NCI-H146 treated with DMSO at 0.1 percent for 48 hours (cell line): ENCODE measurements around the gene PLD5.
"Not testable (repeated sequence)": the region's sequence is repeated elsewhere in the genome, so short reads cannot be mapped to it uniquely, and the experiment has no call there.

Experiments used
- DNase-seq: peaks from one replicate; lab custom pipeline; 2025; ENCODE audit not compliant: unreplicated experiment; lab: John Stamatoyannopoulos, UW

Gene PLD5

DNA sequence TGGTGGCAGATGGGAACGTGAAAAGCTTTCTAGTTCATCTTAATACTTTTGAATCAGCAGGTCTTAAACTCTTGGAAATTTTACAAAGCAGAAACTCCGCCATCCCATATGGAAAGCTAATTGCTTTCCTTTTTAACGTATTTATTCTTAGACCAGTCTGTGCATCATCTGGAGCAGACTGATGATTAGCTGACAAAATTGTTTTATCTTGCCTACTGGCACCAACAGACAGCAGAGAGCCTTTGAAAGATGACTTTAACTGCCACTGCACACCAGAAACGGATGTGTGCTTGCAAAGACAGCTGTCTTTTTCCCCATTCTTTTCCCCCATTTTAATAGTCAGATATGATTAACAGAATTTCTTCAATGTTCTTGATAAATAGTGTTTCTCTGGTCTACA is 97.0 kb downstream of the PLD5 start:
- peak; percentile 29 for DNase-seq

DNA sequence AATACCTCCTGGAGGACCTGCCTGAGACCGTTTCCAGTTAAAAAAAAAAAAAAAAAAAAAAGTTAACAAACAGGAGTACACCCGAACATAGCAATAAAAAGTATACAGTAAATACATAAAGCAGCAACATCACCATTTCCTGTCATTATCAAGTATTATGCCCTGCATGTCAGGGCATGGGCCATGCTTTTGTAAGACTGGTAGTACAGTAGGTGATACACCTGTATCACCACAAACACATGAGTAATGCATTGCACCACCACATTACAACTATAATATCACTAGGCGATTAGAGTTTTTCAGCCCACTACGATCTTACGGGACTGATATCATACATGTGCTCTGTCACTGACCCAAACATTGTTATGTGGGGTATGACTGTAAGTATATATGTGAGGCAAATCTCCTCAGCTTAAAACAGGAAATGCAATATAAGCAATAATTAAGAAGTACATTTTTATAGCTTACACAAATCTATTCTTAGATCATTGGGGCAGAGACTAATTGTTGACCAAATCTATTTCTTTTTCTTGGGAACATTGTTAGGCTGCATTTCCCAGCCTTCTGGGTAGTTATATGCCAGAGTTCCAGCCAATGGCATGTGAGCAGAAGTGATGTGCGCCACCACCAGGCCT is 98.1 kb downstream of the PLD5 start:
- peak; percentile 19 for DNase-seq

DNA sequence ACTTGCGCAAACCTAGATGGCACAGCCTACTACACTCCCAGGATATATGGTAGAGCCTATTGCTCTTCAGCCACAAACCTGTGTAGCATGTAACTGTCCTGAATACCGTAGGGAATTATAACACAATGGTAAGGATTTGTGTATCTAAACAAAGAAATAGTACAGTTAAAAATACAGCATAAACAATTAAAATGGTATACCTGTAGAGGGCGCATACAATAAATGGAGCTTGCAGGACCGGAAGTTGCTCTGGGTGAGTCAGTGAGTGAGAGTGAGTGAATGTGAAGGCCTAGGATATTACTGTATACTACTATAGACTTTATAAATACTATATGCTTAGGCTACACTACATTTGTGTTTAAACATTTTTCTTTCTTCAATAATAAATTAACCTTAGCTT is 99.3 kb downstream of the PLD5 start:
- no peak for DNase-seq

DNA sequence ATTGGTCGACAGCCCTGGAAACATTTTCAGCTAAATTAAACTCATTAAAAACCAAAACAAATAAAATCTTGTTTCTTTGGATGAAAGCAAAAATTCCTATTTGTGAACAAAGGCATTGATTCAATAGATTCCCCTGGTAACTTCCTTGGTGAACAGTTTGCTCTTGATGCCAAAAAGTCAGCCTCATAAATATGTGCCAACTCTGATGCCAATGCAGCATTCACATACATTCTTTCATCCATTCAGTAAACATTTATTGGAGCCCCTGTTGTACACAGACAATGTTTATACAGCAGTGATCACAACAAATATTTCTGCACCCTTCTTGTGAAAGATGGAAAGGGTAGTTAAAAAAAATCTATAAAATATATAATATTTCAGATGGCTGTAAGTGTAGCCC is 107.8 kb downstream of the PLD5 start:
- no peak for DNase-seq

DNA sequence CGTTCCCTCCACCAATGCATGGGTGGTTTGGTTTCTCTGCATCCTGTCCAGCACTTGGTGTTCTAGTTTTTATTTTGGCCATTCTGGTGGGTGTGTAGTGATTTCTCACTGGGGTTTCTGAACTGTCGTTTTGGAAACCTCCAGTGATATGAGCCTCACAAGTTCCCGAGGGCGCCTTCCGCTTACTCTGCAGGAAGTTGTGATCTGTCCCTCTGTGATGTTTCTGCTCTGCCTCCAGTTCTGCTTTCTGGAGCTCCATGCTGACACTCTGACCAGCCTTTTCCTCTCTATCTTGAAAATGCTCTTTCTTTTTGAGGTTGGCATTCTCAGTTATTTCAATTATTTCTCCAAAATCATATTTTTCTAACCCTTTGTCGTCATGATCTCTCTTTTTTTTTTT is 111.6 kb downstream of the PLD5 start:
- DNase-seq, result no peak

DNA sequence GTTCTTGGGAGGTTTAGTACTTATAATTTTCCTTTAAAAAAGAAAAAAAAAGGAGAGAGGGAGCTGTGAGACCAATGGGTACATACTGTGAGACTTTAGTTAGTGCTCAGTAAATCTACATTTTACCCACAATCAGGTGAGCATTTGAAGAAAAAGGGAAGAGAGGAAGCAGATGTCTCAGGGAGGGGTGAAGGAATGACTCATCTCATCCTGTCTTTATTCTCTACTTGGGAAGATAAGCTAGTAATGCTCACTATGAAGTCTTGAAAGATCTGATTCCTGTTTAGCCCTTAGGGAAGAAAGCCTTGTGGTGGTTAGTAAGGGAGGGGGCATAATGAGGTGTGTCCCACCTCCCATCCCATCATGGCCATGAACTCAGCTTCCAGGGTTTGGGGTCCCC is 112.6 kb downstream of the PLD5 start:
- DNase-seq, result no peak

DNA sequence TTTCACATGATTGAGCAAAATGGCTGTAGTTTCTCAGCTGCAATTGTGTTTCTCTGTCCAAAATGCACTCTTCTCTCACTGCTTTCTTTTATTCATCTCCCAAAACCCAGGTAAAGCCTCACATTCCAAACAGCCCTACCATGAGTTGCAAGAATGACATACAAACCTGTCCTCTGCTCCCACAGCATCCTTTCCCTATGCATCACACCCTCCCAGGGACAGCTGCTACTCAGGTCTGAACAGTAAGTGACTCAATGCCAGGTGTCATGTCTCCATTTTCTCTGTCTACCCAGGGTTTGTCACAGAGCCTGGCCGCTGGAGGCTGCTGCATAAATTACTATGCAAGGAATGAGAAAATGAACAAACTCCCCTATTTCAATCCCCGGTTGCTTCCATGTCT is 118.5 kb downstream of the PLD5 start:
- peak; percentile 16 for DNase-seq

DNA sequence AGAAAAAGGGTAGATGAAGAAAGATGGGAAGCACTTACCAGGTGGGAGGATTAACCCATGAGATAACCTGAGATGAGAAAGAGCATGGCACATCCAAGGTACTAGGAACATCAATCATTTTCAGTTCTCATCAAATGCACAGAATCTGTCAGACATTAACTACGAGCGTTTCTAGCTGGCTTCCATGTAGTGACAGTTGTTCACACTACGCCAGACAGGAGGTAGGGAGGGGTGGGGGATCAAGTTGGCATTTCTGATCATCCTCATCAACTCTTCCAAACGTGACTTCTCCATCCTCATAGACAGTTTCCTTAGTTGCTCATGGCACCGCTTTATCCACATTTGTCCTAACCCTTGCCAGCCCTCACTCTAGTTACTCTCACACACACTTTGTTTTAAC is 120.2 kb downstream of the PLD5 start:
- DNase-seq, result no peak

DNA sequence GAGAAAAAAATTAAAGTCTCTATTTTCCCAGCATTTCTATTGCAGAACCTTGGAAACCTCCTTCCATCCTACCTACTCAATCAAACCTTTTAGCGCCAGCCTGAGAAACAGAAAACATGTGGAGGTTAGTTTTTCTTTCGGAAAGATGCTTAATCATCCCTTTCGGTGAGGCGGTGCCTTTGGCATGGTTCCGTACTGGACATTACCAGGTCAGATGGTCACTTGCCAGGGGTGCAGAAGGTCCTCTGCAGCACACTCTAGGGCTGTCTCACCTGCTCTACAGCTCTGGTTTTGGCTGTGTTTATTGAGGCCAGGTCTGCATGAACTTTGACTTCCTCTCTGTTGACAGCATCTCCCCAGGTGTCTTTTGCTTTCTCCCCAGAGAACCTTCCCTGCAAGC is 121.5 kb downstream of the PLD5 start:
- no peak for DNase-seq

DNA sequence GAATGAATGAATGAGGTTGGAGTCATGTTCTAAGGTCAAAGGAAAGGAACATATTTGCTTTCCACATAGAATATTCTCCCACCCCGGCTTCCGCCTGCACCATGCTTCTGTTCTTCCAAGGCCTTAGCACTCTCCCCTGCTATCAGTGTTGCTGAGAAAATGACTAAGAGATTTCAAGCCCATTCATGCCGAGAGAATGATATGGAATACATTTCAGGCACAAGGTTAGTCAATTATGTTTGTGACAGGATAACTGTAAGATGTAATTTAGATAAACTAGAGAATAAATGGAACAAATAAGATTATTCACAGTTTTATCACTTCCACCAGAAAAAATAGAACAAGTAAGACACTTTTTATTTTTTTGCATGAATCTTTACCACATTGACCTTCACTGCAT is 122.6 kb downstream of the PLD5 start:
- DNase-seq, result no peak

DNA sequence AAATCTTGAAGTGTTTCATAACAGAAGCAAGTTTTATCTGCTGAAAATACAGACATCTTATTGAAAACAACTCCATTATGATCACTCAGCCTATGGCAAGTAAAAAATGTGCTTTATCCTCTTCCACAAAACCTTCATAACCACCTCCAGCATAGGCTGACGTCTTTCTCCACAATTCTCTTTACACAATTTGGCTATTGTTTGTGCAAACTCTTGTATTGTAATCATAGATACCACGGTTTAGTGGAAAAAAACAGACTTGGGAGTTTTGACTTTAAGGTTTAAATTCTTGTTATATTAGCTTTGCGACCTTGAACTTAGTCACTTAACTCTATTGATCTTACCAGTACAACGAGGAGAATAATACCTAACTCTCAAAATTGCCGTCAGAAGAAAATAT is 126.1 kb downstream of the PLD5 start:
- no peak for DNase-seq

DNA sequence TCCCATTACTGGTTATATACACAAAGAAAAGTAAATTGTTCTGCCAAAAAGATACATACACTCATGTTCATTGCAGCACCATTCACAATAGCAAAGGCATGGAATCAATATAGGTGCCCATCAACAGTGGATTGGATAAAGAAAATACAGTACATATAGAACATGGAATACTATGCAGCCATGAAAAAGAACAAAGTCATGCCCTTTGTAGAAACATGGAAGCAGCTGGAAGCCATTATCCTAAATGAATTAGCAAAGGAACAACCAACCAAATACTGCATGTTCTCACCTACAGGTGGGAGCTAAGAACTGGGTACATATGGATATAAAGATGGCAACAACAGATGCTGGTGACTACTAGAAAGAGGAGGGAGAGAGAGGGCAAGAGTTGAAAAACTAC is 132.6 kb downstream of the PLD5 start:
- no peak for DNase-seq

DNA sequence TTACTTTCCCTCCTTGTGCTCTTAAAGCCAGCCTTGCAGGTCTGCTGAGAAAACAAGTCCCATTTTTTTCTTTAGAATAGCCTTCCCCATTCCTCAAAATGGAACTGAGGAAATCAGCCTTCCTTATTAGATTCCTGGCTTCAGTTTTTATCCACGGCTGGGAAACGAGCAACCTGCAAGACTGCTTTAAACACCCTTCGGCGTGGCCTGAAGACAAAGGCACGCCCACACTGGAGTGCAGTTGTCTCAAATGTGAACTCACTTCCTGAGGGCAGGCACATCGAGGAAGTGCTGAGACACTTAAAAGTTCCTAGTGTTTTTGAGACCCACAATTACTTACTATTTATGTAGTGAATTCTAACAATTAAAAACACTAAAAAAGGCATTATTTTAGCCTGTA is 148.4 kb downstream of the PLD5 start:
- not testable (repeated sequence) for DNase-seq

DNA sequence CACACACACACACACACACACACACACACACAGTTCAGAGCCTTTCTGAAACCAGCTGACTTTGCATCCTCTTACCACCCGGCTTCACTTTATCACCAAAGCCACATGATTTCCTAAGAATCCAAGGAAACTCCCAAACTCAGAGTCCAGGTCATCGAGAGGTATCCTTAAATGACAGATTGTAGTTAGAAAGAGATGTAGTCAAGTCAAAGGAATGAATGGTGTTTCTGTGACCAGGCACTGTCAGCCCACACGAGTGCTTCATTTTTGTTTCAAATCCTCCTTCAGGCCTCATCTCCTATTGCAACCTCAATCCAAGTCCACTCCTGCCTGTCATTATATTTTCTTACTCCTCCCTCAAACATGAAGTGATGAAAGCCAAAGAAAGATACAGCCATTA is 174.1 kb downstream of the PLD5 start:
- not testable (repeated sequence) for DNase-seq

DNA sequence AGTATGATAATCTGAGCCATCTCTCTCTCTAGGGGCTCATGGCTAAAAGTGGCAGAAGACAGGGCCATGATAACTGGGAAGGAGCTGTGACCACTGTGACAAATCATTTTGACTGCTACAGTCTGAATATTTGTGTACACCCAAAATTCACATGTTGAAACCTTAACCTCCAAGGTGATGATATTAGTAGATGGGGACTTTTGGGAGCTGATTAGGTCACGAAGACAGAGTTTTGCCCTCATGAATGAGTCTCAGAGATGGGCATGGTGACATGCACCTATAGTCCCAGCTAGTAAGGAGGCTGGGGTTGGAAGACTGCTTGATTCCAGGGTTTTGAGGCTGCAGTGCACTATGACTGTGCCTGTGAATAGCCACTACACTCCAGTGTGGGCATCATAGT is 174.9 kb downstream of the PLD5 start:
- no peak for DNase-seq

DNA sequence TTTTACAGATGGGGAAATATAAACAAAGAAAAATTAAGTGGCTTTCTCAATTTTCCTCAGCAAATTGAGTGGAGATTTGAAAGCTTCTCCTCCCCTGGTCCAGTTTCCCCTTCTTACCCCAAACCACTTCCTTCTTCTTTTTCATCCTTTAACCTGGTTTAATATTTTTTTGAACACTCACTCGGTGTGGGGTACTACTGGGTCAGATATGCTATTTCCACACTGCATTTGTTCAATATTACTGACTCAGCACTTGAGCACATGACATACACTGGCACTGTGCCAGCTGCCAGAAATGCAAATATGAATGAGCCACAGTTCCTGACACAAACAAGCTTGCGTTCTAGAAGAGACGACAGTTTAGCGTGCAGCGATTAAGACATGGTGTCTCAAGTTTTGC is 193.6 kb downstream of the PLD5 start:
- DNase-seq, result not testable (repeated sequence)

DNA sequence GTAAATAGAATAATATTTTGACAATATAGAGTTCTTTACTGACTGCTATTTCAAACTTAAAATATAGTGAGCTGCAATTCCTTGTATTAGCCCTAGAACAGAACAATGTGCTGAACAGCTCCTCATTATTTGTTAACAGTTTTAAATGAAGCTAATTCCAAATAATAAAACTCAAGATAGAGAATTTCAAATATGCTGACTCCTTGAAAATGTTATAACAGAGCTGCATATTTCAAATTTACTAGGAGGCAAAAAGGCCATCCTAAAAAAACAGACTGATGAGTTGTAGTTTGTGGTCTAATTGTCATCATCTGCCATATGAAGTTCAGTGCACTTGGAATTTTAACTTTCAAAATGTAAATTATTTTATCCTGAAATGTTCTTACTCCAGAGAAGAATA is 197.1 kb downstream of the PLD5 start:
- DNase-seq, result not testable (repeated sequence)

DNA sequence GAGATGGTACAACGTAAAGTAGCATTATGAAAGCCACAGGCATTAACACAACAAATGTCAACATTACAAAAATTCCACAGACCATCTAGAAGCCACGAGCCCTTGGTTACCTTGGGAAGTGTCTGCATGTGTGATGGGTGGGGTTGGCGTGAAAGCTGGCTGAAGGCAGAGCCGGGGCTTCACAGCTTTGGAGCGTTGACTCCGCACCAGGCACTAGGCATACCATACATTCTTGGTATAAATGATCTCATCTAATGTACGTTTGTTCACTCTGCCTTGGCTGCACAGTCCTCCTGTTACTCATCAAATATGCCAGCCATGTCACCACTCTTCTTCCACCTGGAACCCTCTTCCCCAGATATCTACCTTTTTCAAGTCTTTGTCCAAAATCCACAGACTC is 202.5 kb downstream of the PLD5 start:
- not testable (repeated sequence) for DNase-seq

DNA sequence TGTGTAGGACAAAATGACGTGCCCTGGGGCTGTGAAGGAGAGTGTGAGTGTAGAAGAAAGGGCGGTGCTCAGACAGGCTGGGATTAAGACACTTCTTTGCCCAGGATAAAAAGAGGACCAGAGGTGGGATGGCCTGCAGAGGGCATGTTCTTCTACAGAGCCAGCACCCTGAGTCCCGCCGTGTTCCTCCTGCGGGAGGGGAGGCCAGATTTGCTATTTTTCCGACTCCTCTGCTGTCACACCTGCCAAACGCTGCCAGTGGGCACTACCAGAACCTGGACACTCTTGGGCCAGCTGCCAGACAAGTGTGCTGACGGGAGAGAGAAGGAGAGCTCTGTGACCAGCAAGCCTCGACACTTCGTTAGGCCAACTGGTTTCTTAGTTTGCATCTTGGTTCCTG is 206.4 kb downstream of the PLD5 start:
- no peak for DNase-seq

DNA sequence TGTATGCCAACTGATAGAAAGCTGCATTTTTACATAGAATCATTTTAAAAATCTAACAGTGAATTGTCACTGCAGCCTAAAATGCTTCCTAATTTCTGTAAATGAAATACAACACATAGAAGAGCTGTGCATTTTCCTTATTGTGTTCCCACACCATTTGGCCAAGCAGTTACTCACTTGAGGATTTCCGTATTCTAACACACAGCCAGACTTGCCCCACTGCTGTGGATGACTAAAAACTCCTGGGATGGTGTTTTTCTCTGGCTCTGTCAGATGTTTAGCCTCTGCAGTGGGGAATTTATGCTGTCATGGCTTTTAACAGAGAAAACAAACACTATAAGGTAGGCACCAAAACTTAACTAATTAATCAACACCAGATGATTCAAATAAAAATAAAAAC is 209.6 kb downstream of the PLD5 start:
- not testable (repeated sequence) for DNase-seq

DNA sequence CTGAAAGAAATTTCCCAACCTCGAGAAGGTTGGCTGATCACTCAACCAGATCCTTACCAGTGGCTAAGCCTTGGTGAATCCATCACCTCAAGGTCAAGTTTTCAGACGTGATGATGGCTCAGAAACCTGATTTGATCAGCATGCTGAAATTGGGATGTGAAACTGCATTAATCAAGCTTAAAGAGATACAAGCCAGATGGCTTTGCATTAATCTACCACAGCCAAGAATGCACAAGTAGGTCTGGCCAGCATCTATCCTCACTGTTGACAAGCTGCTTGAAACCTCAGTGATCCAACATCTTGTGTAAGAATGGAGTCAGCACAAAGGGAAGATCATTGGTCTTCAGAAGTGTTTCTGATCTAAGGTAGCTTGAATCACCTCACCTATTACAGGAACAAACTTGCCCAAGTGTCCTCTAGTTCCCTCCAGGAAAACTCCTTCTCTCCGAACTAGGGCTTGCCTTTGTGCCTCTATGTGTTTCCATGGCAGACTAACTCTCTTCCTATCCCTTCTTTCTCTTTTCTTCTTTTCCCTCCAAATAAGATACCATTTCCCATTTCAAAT is 210.3 kb downstream of the PLD5 start:
- not testable (repeated sequence) for DNase-seq

DNA sequence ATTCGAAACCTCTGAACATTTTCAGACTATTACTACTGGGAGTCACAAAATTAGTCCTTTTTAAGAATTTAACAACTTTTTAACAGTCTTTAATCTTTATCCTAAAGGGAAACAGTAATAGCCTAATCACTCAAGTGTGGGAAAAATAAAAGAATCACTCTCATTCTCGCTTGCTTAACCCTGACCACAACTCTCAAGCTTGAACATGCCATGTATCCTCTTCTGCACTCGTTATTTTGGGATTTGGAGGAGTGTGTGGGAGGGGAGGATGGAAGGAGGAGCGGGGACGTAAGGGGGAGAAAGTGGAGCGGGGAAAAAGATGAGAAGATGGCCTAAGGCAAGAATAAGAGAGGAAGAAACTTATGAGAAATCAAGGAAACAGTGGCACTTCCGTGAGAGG is 215.8 kb downstream of the PLD5 start:
- DNase-seq, result not testable (repeated sequence)

DNA sequence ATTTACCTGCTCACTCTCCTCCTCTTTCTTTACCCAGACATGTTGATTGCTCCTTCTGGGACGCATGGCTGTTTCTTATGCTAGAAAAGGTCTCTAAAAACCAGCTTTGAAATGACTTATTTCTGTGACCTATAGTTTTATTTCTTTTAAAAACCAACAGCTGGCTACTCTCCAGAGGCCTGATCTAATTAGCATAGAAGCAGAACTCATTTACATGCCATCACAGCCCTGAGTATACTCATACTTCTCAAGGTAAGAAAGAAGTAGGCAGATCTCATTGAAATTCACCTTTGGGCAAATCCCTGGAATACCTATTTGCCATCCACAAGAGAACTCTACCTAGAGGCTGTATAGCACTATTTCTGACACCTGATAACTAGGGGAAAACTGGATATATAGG is 230.7 kb downstream of the PLD5 start:
- not testable (repeated sequence) for DNase-seq
